Inflammatory macrophage (primary cell): ENCODE measurements around the gene TNFRSF25.
A peak's percentile ranks its signal among the peaks of the same experiment; 100 is the strongest.
"Not testable (repeated sequence)": the region's sequence is repeated elsewhere in the genome, so short reads cannot be mapped to it uniquely, and the experiment has no call there.

ENCODE experiments used
- DNase-seq, 2 donors: peaks; one replicate each; pipeline ENCODE4 v3.0.0-alpha.2; 2020 to 2022

The TNFRSF25 gene

GRCh38 chr1:6467744-6468688 lies 2.0 kb upstream of the TNFRSF25 start:
- DNase-seq, result no peak

GRCh38 chr1:6467224-6467623 lies 1.3 kb upstream of the TNFRSF25 start:
- no peak for DNase-seq

- no peak for DNase-seq
Measured at GRCh38 chr1:6466751-6467150, 778 bp upstream of the TNFRSF25 start.

GRCh38 chr1:6465461-6466005 lies 440 bp downstream of the TNFRSF25 start:
- no peak for DNase-seq

DNA sequence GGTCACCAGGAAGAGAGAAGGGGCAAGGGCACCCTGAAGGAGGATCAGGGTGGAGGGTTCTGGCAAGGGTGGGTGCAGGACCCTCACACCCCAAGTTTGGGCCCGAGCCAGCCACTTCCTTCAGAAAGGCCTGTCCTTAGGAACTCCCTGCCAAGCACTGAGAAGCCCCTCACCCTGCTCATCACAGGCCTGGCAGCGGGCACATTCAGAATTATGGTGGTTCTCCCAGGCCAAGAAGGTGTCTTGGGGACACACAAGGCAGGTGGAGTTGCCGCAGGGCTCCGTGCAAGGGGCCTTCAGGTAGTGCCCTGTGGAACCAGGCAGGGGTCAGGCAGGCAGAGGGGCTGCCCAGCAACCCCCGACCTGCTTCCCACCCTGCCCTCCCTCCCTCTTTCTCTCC lies 1.1 kb downstream of the TNFRSF25 start:
- no peak for DNase-seq

- no peak for DNase-seq
Measured at GRCh38 chr1:6464514-6464836, 1.5 kb downstream of the TNFRSF25 start.

- DNase-seq, result no peak
Measured at GRCh38 chr1:6463120-6463412, 2.9 kb downstream of the TNFRSF25 start.

GRCh38 chr1:6462412-6463119 lies 3.4 kb downstream of the TNFRSF25 start:
- DNase-seq, result no peak

DNA sequence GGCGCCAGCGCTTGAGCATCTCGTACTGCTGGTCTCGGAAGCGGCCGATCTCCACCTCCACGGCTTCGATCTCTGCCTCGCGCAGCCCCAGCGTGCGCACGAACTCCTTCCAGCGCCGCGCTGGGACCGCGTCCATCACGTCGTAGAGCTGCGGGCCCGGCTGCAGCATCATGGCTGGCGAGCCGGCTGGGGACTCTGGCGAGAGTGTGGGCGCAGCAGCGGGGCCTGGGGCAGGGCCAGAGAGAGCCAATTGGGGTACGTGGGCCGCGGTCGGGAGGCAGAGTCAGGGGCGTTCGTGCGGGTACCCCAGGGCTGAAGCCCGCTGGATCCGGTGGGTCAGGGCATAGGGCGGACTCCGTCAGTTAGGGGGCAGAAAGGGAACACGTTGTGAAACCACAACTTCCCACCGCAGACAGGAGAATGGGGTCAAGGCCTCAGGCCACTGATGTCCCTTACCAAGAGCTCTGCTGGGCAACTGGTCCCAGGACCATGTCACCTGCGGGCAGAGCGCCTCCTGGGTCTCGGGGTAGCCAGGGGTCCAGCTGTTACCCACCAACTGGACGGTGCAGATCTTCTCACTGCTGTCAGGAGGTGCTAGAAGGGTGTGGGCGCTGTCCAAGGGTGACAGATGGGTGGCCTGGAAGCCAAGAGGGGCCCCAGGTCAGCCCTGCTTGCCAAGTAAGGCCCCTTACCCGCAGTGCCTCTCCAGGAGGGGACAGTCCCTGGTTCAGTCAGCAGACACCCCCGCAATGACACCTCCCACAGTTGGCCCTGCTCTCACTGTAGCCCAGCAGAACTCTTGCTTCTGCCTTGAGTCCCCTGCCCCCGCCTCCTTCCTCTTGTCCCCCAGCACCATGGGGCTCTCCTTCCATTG lies 4.2 kb downstream of the TNFRSF25 start:
- DNase-seq, result no peak

DNA sequence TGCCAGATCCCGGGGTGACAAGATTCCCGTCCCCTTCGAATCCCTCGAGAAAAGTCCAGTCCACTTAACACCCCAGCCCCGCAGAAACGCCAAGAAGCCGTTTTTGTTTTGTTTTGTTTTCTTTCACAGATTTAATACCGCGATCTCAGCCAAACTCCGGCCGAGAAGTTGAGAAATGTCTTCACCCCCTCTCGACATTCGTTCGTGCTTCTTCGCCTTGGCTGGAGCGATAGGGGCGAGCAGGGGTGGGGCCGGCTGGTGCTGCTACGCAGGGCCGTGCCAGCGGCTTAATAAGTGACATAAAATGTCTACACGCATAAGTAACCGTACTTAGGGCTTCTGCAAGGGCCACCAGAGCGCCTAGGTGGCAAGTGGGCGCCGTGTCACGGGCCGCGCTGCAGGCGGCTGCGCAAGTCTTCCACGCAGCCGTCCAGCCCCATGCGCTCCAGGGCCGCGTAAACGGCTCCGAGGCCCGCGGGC lies 4.9 kb downstream of the TNFRSF25 start:
- no peak for DNase-seq

GRCh38 chr1:6460301-6461050 lies 5.5 kb downstream of the TNFRSF25 start:
- no peak for DNase-seq

GRCh38 chr1:6459850-6460265 lies 6.1 kb downstream of the TNFRSF25 start:
- no peak for DNase-seq

- DNase-seq, result no peak
Measured at GRCh38 chr1:6456800-6457466, 9.0 kb downstream of the TNFRSF25 start.

DNA sequence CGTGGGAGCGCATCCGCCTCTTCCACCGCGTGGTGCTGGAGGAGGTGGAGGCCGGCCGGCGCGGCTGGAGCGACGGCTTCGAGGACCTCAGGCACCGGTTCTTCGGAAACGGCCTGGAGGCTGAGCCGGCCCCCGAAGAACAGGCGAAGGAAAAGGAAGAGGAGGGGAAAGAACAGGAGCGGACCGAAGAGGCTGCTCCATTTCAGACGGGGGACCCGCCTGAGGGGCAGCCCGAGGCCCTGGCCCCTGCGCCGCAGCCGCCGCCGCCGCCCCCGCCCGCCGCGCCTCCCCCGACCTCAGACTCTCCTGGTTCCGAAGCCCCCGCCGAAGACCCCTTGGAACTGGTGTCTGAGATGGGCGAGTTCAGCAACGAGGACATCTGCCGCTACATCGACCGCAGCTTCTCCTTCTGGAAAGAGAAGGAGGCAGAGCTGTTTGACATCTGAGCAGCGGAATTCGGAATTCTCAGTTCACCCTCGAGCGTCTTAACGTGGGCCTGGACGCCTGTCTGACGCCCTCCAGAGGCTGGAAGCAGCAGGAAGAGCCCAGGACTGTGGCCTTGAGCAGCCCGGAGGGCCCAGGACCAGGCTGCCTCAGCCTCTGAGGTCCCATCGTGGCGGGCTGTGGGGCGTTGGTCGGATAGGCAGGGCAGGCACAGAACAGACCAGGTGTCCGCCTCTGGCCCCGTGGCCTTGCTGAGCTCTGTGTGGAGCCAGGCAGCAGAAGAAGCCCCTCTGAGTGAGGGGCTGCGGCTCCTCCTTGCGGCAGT lies 10.0 kb downstream of the TNFRSF25 start:
- DNase-seq, result peak in 1 of 2 donors; percentile 13

DNA sequence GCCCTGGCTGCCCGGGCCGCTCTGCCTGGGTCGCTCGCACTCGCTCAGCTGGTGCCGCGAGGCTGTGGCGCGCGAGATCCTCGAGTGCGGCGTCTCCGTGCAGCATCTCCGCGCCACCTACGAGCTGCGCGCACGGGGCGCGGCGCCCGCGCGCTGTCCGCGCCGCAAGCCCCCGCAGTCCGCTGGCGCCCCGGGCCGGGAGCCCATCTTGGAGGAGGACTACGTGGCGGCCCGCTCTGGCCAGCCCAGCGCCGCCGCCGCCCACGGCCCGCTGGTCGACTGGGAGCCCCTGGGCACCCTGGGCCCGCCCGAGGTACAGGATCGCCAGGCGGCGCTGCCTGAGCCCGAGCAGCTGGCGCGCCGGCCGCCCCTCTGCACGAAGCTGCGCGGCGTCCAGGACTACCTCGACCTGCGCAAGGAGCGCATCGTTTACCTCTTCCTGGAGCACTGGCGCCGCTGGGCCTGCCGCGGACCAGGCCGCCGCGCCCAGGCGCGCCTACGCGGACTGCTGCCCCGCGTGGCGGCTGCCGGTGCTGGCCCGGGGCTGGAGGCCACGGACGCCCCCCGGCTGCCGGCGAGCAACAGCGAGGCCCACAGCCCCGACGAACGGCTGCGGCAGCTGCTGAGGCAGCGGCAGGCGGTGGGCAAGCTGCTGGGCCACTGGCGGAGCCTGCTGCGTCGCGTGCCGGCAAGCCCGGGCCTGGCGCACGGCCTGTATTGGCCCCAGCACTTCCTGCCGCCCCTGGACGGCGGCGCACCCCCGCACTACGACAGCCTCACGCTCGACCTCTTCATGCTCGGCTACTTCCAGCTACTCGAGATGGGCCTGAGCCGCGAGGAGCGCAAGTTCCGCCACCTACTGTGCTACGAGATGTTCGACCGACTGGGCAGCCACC lies 10.9 kb downstream of the TNFRSF25 start:
- peak in 1 of 2 donors; percentile 48 for DNase-seq

- DNase-seq, result not testable (repeated sequence)
Measured at GRCh38 chr1:6453895-6454855, 11.8 kb downstream of the TNFRSF25 start.

DNA sequence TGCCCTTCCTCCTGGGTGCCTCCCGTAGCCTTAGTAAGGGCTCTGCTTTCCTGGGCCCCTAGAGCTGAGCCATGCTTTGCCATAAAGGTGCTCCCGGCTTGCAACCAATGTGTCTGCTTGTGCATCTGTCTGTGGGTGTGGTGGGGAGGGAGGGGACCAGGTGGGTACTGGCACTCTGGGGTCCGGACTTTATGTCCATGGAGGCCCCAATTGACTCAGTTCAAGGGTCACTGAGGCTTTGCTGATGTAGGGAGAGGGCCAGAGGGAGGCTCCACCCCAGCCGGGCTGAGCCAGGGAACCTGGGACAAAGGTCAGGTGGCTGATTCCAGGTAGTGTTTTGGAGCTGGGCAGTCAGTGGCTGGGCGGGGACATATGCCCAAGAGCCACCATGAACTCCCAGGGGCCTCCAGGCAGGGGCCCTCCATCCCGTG lies 15.0 kb downstream of the TNFRSF25 start:
- no peak for DNase-seq

- not testable (repeated sequence) for DNase-seq
Measured at GRCh38 chr1:6450486-6450885, 15.5 kb downstream of the TNFRSF25 start.
